Body of pancreas (tissue), 4 donors: ENCODE results near the gene DBF4.

ENCODE experiments used
- CTCF ChIP-seq, 7 experiments: fragments of 450-650 bp in 4 of 7; fragments of 200-600 bp in 3 of 7; sonication (generic) in 3 of 7; IDR thresholded peaks; one replicate each; pipeline ENCODE4 v1.5.1; 2016 to 2019; ENCODE audit warnings: antibody characterized with exemption in 7 of 7
- POLR2A ChIP-seq, 3 donors: fragments of 450-650 bp; IDR thresholded peaks; one replicate each; pipeline ENCODE4 v1.6.1; 2016; ENCODE audit warnings: antibody characterized with exemption in 3 of 3, mild to moderate bottlenecking in 2 of 3

DNA sequence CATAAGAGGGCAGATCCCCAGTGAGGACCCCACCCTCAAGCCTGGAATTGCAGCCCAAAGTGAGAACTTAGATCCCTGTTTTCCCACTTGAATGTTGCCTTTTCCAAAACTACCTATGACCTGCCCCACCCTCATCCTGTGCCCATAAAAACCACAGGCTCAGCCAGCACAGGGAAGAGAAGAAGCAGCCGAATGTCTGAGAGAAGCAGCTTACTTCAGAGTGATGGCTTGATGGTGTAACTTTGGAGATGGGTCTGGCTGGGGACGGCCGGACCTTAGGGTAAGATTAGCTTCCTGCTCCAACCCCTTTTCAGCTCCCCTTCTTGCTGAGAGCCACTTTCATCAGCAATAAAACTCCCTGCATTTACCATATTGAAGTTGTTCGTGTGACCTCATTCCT lies 5.8 kb upstream of the DBF4 start:
- TF ChIP-seq CTCF (IDR thresholded peaks at IDR 0.05), result no peak
- TF ChIP-seq POLR2A (IDR thresholded peaks at IDR 0.05), result no peak
